BJ (cell line): ENCODE measurements around the gene VANGL1. TPM values are rescaled to one million over a fixed set of nuclear protein-coding genes. Genes with fewer than 3 reads are reported as not detected.

Experiments
- CTCF ChIA-PET: fragments of 350-600 bp; formaldehyde crosslinking; extraction: SDS; loops from one replicate; lab custom pipeline; 2021; ENCODE audit warnings: antibody characterized with exemption, inconsistent platforms; lab: Yijun Ruan, JAX
- POLR2A ChIA-PET: fragments of 300-600 bp; sonication (Branson Sonifier 250); formaldehyde crosslinking; extraction: SDS; loops from one replicate; lab custom pipeline; 2021; ENCODE audit warnings: antibody characterized with exemption; lab: Charles Lee
- DNase-seq: peaks from one replicate; pipeline ENCODE4 v3.0.0-alpha.2; 2011; ENCODE audit warnings: low read depth
- H3K27me3 ChIP-seq: 2 replicates; pipeline ENCODE4 v1.6.0; 2011; ENCODE audit warnings: low read length; ENCODE audit not compliant: control insufficient read depth, insufficient read depth
- H3K36me3 ChIP-seq: 2 replicates; pipeline ENCODE4 v1.5.1; 2011; ENCODE audit warnings: low read length; ENCODE audit not compliant: control insufficient read depth, insufficient read depth
- H3K4me3 ChIP-seq: 2 replicates; pipeline ENCODE4 v1.5.1; 2011; ENCODE audit warnings: low read depth, mild to moderate bottlenecking, control low read depth, low read length
- CTCF ChIP-seq: IDR thresholded peaks from 2 replicates; pipeline ENCODE4 v1.5.1; 2011; ENCODE audit warnings: low read depth, mild to moderate bottlenecking, control low read depth, inconsistent platforms, low read length, moderate library complexity; ENCODE audit not compliant: insufficient read depth
- polyA plus RNA-seq: library from polyadenylated mRNA; depleted of rRNA; stranded (reverse); fragments of >200 nt; gene quantifications from 2 replicates; pipeline ENCODE4 v1.2.3, GENCODE V29; 2011

Gene VANGL1
- polyA plus RNA-seq, 1 experiment, result 11.6 TPM

GRCh38 chr1:115643666-115644065, 1.9 kb downstream of the VANGL1 start:
- H3K27me3 ChIP-seq, result no peaks in the 10 kb centered on the region
- ChIA-PET POLR2A (no interaction called here), CTCF (interaction anchor here (1.3 kb wide), 1 partner anchor 25 kb away, joined by 3 read pairs; no protein-coding TSS in a partner anchor)
- no peak overlapping the region for H3K4me3 ChIP-seq
- TF ChIP-seq CTCF, result no peak
- DNase-seq, result no peak
- no peaks in the 10 kb centered on the region for H3K36me3 ChIP-seq

- TF ChIP-seq CTCF, result no peak
- CTCF ChIA-PET, result interaction anchor here (0.9 kb wide), 1 partner anchor 62 kb away, joined by 4 read pairs; no protein-coding TSS in a partner anchor
- Histone ChIP-seq H3K27me3 (no peaks in the 10 kb centered on the region), H3K4me3 (no peak overlapping the region), H3K36me3 (no peaks in the 10 kb centered on the region)
- POLR2A ChIA-PET, result no interaction called here
- DNase-seq, result no peak
Measured at GRCh38 chr1:115644109-115644508, 2.3 kb downstream of the VANGL1 start.

GRCh38 chr1:115647047-115647446, 5.3 kb downstream of the VANGL1 start:
- CTCF ChIA-PET, result interaction anchor here (1.1 to 1.3 kb wide), 2 partner anchors 39 to 60 kb away, joined by 3 read pairs; no protein-coding TSS in a partner anchor

GRCh38 chr1:115647507-115647906, 5.7 kb downstream of the VANGL1 start:
- no peaks in the 10 kb centered on the region for H3K27me3 ChIP-seq
- no peak overlapping the region for H3K4me3 ChIP-seq
- peaks cover 1% of the 10 kb centered on the region; the same call in 1 of the 2 replicates for H3K36me3 ChIP-seq
- DNase-seq, result no peak
- POLR2A ChIA-PET, result no interaction called here
- CTCF ChIA-PET, result interaction anchor here (1.1 kb wide), 1 partner anchor 59 kb away, joined by 3 read pairs; no protein-coding TSS in a partner anchor
- TF ChIP-seq CTCF, result no peak

More at GRCh38 chr1:115647047-115647446, 5.3 kb downstream of the VANGL1 start:
- no peak for DNase-seq
- Histone ChIP-seq H3K27me3 (no peaks in the 10 kb centered on the region), H3K4me3 (no peak overlapping the region), H3K36me3 (no peaks in the 10 kb centered on the region)
- POLR2A ChIA-PET, result no interaction called here
- no peak for TF ChIP-seq CTCF

- Histone ChIP-seq H3K36me3 (peaks cover 1% of the 10 kb centered on the region; the same call in 1 of the 2 replicates), H3K4me3 (no peak overlapping the region), H3K27me3 (no peaks in the 10 kb centered on the region)
- no peak for TF ChIP-seq CTCF
- ChIA-PET POLR2A (no interaction called here), CTCF (interaction anchor here (0.7 to 1.1 kb wide), 2 partner anchors 56 to 59 kb away, joined by 3 read pairs; no protein-coding TSS in a partner anchor)
- no peak for DNase-seq
Measured at GRCh38 chr1:115647919-115648650, 6.3 kb downstream of the VANGL1 start.
